GM12874 (cell line): ENCODE measurements around the gene ALG6.

ENCODE experiments used
- CTCF ChIP-seq: IDR thresholded peaks from 2 replicates; pipeline ENCODE4 v1.5.1; 2011; ENCODE audit warnings: low read depth, mild to moderate bottlenecking, control low read depth, low read length, moderate library complexity; ENCODE audit not compliant: insufficient read depth

The ALG6 gene

GRCh38 chr1:63326473-63327380, 40.7 kb upstream of the ALG6 start:
- no peak for TF ChIP-seq CTCF

- peak; percentile 85 for TF ChIP-seq CTCF
These were observed 39.9 kb upstream of the ALG6 start for GRCh38 chr1:63327417-63328054.

GRCh38 chr1:63328122-63328521, 39.3 kb upstream of the ALG6 start:
- TF ChIP-seq CTCF, result no peak

- no peak for TF ChIP-seq CTCF
These were observed 38.6 kb upstream of the ALG6 start for GRCh38 chr1:63328781-63329180.

- TF ChIP-seq CTCF, result no peak
These were observed 37.7 kb upstream of the ALG6 start for GRCh38 chr1:63329621-63330330.

GRCh38 chr1:63330331-63330916, 37.0 kb upstream of the ALG6 start:
- no peak for TF ChIP-seq CTCF

- TF ChIP-seq CTCF, result no peak
These were observed 25.0 kb upstream of the ALG6 start for GRCh38 chr1:63342402-63342801.
